Activated CD4-positive, alpha-beta T cell treated with anti-CD3 and anti-CD28 coated beads, Interleukin-2, Interleukin-4, amounts not matched to agents 100 ng/mL and 50 ng/mL, durations not matched to agents 16 hours and 8 hours (primary cell): ENCODE results near the gene OXSM.

ENCODE experiments used
- DNase-seq: peaks from one replicate; pipeline ENCODE4 v3.0.0-alpha.2; 2020; ENCODE audit warnings: low spot score

OXSM gene

GRCh38 chr3:25804676-25805075, 14.8 kb downstream of the OXSM start:
- DNase-seq: no peak

GRCh38 chr3:25812644-25813043, 22.8 kb downstream of the OXSM start:
- DNase-seq: no peak

GRCh38 chr3:25817107-25817506, 27.2 kb downstream of the OXSM start:
- peak; percentile 24 for DNase-seq

DNA sequence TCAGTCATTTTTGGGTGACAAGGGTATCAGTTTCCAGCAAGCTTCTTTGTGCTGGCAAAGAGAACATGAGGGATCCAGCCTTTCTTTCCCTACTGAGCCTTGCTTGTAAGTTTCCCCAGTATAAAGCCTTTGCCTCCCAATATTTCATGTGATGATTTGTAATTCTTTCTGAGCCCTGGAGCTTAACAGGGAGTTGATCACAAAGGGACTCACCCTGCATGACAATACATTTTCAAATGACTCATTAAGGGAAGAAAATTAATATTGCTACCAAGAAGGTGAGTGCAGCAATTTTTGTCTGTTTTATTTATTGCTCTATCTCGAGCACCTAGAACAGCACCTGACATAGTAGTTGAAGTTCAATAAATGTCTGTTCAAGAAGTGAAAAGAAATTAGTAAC, 27.7 kb downstream of the OXSM start:
- DNase-seq: no peak

DNA sequence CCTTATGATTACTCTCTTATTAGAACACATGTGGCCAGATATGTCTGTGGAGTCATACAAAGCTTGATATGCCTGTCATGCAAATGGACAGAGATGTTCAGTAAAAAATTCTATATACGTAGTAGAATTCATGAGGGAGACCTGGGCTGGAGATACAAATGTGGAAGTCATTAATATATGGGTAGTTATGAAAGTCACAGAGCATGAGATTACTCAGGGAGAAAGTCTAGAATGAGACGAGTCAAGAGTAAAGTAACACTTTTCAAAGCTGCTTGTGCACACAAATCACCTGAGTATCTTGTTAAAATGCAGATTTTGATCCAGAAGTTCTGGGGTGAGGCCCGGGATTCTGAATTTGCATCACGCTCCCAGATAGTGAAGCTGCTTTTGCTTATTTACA, 28.4 kb downstream of the OXSM start:
- no peak for DNase-seq

DNA sequence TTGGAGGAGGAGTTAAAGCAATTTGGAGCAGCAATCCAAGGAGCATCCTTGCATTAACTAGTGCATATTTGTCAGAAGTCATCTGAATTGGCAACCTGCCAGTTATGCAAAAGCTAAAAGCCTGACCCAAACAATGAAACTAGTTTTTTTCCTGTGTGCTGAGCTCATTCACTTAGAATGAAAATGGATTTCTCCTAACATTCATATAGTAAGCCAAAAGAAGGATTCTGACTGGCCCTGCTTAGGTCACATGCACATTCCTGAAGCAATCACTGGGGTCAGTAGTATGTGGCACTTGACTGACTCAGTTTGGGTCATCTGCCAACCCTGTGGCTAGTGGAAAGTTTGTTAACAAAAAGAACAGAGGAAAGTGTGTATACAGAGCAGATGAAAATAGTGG, 30.5 kb downstream of the OXSM start:
- DNase-seq: no peak

- no peak for DNase-seq
Measured at GRCh38 chr3:25820816-25821486, 31.1 kb downstream of the OXSM start.

DNA sequence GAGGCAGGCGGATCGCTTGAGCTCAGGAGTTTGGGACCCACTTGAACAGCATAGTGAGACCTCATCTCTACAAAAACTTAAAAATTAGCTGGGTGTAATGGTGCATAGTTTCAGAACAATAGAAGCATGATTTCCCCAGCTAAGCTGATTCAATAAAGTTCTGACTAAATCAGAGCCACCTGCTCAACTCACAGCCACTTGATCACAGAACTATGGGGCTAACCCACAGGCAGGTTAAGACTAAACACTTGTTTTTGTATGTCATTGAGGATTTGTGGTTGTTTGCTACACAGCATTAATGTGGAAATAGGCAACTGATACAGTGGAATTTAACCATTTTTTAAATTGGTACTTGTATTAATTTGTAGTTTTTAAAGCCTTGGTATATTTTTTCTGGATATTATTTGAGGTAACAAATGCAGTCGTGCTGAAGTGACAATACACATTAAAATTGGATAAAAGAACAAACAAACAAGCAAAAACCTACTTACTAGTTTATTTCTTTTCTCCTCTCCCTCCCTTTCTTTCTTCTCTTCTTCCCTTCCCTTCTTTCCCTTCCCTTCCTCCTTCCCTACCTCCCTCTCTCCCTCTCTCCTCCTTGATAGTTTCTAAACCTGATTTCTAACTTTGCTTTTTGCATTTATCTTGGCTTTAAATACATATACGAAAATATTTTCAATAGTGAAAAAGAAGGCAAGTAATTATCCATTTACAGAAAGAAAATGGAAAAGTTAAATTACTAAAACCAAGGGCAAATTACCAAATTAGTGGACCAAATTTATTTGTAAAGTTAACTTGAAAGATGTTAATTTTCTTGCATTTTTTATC, 32.1 kb downstream of the OXSM start:
- no peak for DNase-seq

DNA sequence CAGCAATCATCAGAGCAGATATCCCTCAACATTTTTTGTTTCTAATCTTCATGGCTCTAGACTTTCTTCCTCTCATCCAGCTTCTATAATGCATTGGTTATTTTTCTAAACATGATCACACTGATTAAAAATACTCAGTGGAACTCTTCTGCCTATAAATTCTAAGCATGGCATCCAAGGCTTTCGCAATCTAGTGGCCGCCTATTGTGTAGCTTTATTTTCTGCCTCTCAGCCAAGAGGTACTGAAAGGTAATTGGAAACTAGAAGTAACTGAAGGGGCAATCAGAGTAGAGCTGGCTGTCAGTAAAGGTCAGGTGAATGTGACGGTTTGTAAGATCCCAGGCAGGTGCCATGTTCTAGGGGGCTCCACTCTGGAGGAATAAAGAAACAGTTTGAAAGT, 33.4 kb downstream of the OXSM start:
- no peak for DNase-seq

- DNase-seq: no peak
Measured at GRCh38 chr3:25826510-25826909, 36.6 kb downstream of the OXSM start.

- DNase-seq: no peak
Measured at GRCh38 chr3:25830373-25831280, 40.7 kb downstream of the OXSM start.

- DNase-seq: no peak
Measured at GRCh38 chr3:25831578-25831977, 41.7 kb downstream of the OXSM start.

DNA sequence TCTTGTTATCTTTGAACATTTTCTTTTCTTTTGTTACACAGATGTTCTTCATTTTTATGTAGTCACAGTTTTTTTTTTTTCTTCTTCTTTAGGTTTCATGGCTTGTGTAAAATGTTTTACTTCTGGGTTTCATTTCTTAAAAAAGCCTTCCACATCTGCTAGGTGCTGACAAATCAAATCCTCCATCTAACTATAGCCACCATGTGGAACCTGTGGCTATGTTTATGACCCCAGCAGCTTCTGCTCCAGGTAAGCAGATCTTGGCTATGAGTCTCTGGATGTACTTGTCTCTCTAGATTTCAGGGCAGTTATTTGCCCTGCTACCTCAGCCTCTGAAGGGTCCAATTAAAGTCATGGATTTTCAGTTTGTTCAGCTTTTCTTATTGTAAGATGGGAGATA, 44.5 kb downstream of the OXSM start:
- DNase-seq: no peak

DNA sequence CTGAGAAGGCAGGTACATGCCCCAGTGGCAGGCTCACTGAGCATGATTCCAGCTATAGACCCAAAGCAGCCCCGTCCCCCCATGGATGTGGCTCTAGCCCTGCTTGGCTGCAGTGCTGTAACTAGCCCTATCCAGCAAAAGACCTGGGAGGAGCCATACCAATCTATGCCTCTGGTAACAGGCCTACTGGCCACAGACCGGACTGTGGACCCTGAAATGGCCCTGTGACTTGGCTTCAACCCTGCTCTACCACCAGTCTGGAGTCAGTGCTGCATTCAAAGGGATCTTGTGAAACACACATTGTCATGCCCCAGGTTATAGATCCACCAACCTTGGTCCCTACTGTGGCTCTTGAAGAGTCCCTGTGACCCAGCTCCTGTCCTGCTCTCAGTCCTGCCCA, 46.7 kb downstream of the OXSM start:
- DNase-seq: no peak

- DNase-seq: no peak
Measured at GRCh38 chr3:25837038-25837437, 47.1 kb downstream of the OXSM start.

DNA sequence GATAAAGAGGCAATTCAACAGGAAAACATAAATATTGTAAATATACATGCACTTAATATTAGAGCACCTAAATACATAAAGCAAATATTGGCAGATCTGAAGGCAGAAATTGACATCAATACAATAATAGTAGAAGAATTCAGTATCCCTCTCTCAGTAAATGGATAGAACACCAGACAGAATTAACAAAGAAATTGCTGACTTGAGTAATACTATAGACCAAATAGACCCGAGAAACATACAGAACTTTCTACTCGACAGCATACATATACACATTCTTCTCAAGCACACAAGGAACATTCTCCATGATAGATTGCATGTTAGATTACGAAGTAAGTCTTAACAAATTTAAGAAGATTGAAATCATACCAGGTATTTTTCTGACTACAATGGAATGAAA, 50.2 kb downstream of the OXSM start:
- DNase-seq: no peak

- no peak for DNase-seq
Measured at GRCh38 chr3:25843332-25843731, 53.4 kb downstream of the OXSM start.
